Mammary epithelial cell (primary cell): ENCODE measurements around the gene HIVEP3.

Experiments
- EZH2 ChIP-seq: IDR thresholded peaks from 2 replicates; pipeline ENCODE4 v1.6.1; 2012; ENCODE audit warnings: low read length, inconsistent platforms, borderline replicate concordance
- TF ChIP-seq, protein P1 (sequence below), 2 donors: IDR thresholded peaks in 1 of 2; conservative IDR thresholded peaks in 1 of 2; 2 replicates each; pipeline ENCODE4 v1.5.1; 2011 to 2012; ENCODE audit warnings: inconsistent platforms in 2 of 2, low read length in 2 of 2, mild to moderate bottlenecking in 2 of 2, control low read depth in 1 of 2, low read depth in 1 of 2; ENCODE audit not compliant: insufficient read depth in 1 of 2; ENCODE audit errors: extremely low read depth in 1 of 2

DNA sequence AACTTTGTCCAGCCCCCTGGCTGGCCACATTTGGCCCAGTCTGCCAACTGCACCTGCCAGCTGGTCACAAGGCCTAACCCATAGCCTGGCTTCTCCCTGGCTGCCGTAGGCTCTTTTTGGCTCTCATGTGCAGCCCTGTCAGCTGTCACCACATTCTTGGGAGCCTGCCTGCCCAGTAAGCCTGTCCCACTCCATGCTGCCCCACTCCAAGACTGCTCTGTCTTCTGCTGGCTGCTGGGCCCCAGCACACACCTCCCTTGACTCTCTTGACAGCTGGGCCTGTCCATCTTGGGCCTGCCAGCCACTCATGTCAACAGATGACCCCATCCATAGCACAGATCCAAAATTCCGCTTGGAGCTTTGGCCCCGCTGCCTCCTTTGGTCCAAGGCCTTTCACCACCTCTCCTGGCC lies 360.0 kb downstream of the HIVEP3 start:
- TF ChIP-seq, protein P1, sequence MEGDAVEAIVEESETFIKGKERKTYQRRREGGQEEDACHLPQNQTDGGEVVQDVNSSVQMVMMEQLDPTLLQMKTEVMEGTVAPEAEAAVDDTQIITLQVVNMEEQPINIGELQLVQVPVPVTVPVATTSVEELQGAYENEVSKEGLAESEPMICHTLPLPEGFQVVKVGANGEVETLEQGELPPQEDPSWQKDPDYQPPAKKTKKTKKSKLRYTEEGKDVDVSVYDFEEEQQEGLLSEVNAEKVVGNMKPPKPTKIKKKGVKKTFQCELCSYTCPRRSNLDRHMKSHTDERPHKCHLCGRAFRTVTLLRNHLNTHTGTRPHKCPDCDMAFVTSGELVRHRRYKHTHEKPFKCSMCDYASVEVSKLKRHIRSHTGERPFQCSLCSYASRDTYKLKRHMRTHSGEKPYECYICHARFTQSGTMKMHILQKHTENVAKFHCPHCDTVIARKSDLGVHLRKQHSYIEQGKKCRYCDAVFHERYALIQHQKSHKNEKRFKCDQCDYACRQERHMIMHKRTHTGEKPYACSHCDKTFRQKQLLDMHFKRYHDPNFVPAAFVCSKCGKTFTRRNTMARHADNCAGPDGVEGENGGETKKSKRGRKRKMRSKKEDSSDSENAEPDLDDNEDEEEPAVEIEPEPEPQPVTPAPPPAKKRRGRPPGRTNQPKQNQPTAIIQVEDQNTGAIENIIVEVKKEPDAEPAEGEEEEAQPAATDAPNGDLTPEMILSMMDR (conservative IDR thresholded peaks at IDR 0.05 in 1 of 2, IDR thresholded peaks at IDR 0.05 in 1 of 2; ENCODE audit: extremely low read depth in 1 of 2, insufficient read depth in 1 of 2, low read depth in 1 of 2, low read length in 2 of 2) = no peak
- no peak for TF ChIP-seq EZH2
